GM12892 (cell line): Measurements from ENCODE around the gene UGT1A3.

ENCODE experiments used
- POLR2A ChIP-seq: IDR thresholded peaks from 2 replicates; pipeline ENCODE4 v1.6.1; 2011; ENCODE audit warnings: low read depth, low read length, control low read depth
- POLR2AphosphoS5 ChIP-seq: IDR thresholded peaks from 2 replicates; pipeline ENCODE4 v1.6.1; 2011; ENCODE audit warnings: low read depth, low read length, control low read depth

DNA sequence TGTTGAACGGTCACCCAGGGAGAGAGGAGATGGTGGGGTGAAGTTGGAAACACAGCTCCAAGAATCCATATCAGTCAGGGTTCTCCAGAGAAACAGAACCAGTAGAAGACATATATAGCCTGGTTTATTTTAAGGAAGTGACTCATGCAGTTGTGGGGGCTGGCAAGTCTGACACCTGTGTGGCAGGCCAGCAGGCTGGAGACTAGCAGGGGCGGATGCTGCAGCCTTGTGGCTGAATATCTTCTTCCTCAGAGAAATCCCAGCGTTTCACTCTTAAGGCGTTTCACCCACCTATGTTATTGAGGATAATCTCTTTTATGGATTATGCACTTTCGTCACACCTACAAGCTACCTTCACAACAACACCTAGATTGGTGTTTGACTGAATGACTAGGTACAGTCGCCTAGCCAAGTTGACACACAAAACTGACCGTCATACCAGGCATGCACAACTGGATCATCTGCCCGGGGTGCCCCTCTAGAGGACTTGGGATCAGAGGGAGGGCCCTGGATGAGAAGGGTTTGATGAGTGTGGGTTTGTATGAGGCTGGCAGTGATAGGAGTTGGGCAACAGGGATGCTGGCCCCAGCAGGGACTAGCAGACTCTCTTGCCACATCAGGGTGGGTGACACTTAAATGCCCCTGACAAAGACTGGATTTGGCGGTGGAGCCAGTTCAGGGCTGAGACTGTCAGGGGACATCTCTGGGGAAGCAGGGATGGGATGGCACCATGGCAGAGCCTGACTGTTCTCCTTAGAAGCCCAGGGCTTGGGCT lies 72.7 kb downstream of the UGT1A3 start:
- no peak for TF ChIP-seq POLR2AphosphoS5
- no peak for TF ChIP-seq POLR2A
